ENCODE data around the gene FERMT2.

Gene FERMT2, protein sequence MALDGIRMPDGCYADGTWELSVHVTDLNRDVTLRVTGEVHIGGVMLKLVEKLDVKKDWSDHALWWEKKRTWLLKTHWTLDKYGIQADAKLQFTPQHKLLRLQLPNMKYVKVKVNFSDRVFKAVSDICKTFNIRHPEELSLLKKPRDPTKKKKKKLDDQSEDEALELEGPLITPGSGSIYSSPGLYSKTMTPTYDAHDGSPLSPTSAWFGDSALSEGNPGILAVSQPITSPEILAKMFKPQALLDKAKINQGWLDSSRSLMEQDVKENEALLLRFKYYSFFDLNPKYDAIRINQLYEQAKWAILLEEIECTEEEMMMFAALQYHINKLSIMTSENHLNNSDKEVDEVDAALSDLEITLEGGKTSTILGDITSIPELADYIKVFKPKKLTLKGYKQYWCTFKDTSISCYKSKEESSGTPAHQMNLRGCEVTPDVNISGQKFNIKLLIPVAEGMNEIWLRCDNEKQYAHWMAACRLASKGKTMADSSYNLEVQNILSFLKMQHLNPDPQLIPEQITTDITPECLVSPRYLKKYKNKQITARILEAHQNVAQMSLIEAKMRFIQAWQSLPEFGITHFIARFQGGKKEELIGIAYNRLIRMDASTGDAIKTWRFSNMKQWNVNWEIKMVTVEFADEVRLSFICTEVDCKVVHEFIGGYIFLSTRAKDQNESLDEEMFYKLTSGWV

DNA sequence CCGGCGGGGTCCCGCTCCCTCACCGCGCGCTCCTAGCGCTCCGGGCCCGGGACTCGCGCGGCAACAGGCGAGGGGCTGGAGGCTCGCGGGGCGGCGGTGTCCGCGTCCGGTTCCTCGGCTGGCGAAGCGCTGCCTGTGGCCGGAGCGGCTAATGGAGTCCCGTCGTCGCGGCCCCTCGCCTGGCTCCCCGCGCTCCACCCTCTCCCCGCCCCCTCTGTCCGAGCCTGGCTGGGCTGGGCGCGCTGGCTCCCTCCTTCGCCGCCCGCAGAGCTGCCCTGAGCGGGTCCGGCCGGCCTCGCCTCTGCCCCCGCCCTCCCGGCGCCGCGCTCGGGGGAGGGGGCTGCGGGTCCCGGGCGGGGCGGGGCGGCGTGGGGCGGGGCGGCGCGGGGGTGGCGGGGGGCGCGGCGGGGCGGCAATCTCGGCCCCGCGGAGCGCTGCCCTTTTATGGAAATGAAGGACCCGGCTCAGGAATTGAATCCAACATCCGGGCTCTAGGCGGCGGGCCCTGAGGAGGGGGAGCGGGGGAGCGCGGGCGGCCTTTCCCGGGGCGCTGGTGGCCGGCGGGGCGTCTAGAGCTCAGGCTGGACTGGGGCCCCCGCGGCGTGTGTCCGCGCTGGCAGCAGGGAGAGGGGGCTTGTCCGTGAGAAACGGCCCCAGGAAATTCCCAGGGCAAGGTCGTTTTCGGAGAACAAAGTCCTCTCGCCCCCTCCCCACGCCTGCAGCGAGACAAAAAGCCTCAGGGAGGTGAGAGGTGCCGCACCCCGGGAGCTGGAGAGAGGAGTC is at the start of gene FERMT2:
TSS of gene FERMT2 (minus strand) at position 153 of the 783 bp plus-strand sequence. CDS start 482 bp downstream, outside the sequence.
- peak; percentile 95 for DNase-seq

DNA sequence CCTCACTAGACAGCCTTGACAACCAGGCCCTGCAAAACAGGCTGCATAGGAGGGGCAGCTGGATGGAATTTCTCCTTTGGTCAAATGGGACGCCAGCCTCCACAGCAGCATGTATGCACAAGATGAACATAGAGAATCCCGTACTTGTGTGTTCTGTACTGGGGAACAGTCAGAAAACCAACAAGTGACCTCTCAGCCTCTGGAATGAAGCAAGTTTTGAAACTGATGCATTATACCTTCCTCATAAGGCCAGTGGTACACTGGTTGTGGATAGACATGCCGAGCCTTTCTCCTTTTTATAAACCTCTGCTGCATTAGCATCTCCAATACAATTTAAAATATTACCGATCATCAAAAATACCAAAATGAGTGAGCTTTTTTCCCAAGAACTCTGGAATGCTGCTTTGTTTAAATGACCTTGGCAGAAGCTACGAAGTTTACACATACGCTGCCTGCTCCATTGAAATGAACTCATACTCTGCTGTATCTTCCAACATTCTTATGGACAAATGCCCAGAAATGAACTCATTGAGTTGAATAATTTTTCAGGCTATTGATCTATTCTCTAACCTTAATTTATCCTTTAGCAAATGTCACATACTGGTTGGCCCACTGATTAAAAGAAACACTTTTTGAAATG is 47.6 kb upstream of the FERMT2 start:
- DNase-seq = no peak

DNA sequence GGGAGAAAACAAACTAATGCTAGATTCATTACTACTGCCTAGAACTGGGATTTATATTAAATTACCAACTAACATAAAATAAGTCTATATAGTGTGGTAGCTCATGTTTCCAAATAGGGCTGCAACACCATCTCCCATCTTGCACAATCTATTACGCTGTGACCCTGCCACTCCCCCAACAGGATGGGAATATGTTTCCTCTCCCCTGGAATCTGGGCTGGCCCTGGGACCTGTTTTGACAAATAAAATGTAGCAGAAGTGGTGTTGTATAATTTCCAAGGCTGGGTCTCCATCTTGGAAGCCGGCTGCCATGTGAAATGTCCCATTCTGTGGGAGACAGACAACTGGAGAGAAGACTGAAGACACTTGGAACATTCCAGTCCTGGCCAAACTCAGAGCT is 45.6 kb upstream of the FERMT2 start:
- DNase-seq = no peak

DNA sequence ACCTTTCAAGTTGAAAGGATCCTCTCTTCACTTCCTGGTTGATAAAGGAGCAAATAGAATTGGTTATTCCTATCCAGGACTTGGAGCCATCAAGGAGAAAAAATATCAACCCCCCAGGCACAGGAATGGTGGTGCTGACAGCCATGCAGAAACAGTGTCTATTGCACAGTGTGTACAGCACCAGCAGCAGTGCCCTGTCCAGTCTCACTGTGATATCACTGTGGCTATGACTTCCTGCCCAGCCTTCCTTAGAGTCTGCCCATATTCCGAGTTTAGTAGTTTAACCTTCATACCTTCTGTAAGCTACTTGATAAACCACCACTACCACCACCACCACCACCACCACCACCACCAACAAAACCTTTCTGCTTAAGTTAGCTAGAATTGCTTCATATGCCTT is 45.1 kb upstream of the FERMT2 start:
- DNase-seq = peak; percentile 10

DNA sequence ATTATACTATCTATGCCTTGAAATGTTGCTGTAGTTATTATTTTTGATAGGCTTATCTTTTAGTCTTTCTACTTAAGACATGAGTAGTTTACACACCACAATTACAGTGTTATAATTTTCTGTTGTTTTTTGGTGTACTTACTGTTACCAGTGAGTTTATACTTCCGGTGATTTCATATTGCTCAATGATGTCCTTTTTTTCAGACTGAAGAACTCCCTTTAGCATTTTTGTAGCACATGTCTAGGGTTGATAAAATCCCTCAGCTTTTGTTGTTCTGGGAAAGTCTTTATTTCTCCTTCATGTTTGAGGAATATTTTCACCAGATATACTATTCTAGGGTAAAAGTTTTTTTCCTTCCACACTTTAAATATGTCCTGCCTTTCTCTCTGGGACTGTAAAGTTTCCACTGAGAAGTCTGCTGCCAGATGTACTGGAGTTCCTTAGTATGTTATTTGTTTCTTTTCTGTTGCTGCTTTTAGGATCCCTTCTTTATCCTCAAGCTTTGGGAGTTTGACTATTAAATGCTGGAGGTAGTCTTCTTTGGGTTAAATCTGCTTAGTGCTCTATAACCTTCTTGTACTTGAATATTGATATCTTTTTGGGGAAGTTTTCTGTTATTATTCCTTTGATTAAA is 41.5 kb upstream of the FERMT2 start:
- no peak for DNase-seq

DNA sequence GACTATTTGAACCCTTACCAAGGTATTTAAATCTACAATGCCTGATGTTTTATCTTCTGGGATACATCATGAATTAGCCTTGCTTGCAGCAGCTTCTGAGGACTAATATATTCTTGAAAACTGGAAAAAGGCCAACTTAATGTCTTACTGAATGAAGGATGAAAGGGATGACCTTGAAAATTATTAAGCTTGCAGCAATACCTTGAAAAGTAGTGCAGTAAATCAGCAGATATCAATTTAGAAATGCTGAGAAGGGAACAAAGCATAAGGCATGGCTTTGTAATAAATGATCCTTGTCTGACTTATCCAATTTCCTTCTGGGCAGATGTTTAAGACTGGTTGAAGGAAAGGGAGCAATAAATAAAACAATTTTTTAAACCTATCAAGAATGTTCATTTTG is 37.3 kb upstream of the FERMT2 start:
- no peak for DNase-seq

DNA sequence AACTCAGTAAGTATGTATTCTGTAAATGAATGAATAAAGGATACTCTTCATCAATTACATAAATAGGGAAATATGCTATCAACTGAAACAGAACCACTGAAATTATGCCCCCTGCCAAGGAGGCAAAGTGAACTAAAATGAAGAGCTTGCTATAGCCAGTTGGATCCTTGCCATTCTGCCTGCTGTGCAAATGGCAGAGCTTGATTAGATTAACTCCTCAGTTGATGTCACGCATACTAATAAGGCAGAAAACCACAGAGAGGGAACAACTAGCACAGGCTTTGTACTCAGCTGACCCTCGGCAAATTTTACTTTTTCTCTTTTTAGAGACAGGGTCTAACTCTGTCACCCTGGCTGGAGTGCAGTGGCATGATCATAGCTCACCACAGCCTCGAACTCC is 36.7 kb upstream of the FERMT2 start:
- no peak for DNase-seq

DNA sequence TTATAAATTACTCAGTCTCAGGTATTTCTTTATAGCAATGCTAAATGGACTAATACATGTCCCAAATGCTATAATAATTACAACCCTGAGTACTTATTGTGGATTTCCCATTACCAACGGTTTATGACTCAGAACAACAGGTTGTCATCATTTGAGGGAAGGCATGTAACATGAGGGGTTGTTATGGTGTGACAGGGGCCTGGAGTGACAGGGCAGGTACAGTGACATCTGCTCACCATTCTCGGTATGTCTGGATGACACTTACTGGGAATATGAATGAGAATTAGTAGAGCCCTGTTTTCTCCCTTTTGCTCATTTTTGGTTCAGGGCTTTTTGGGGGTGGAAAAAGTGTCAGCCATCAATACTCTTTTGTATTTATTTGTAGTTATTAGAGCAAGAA is 36.2 kb upstream of the FERMT2 start:
- DNase-seq = no peak

DNA sequence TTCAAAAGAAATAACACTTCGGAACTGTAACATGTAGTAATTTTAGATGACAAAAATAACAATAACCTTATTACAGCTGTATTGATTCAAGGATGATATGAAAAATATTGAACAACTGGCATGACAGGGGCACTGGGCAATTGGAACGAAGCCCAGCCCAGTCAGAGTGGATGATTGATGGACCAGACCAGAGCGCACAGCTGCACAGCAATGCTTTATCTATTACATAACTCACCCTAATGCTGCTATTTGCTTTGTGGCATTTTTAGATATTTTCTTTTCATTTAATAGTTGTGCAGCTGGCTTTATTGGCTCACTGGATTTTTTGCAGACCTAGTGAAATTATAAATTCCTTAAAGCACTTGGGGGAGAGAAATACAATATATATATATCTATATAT is 26.9 kb upstream of the FERMT2 start:
- no peak for DNase-seq

DNA sequence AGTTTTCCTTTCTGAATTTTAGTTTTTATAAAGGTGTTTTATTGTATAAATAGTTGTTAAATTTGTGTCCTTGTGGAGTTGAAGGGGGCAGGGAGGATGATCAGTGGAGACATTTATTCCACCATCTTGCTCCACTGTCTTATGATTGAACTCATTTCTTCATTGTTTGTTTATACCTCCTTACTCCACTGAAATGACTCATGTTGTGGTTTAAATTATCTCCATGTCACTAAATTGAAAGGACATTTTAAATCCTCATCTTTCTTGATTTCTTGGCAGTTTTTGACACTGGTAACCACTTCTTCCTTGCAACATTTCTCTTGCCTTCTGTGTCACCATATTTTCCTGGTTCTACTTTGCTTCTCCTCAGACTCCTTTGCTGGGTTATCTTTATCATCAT is 23.6 kb upstream of the FERMT2 start:
- no peak for DNase-seq

DNA sequence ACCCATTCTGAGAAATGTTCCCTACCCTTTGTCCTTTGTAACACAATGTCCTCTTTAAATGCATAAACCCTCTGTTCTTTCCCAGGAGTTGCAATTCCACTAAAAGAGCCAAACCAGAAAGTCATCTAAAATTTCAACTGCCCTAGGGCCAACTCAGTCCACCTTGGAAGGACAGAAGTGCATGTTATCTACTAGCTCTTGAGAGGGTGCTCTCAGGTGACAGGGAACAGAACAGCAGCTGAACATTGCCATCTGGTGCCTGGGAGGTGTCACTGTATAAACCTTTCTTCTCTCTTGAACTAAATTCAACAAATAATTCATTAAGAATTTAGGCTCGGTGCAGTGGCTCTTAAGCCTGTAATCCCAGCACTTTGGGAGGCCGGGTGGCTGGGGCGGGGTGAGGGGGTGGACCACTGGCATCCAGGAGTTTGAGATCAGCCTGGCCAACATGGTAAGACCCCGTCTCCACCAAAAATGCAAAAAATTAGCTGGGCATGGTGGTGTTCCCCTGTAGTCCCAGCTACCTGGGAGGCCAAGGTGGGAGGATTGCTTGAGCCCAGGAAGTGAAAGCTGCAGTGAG is 10.3 kb upstream of the FERMT2 start:
- DNase-seq = no peak

DNA sequence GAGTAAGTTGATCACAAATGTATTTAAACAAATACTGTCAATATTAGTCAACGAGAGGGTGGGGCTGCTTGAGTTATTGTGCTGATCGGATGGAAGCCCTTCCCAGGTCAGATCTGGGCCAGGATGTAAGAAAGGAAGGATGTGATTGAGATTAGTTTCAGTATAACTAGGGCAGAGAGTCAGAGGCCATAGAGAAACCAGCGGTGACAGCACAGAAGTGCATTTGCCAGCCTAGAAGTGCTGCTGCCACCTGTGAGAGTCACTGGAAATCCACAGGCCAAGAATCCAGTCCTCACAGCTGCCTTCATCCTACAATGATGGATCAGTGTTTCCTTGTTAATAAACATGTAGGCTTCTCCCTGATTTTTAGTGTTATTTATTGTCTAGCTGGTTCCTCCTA is 9.8 kb upstream of the FERMT2 start:
- DNase-seq = no peak

DNA sequence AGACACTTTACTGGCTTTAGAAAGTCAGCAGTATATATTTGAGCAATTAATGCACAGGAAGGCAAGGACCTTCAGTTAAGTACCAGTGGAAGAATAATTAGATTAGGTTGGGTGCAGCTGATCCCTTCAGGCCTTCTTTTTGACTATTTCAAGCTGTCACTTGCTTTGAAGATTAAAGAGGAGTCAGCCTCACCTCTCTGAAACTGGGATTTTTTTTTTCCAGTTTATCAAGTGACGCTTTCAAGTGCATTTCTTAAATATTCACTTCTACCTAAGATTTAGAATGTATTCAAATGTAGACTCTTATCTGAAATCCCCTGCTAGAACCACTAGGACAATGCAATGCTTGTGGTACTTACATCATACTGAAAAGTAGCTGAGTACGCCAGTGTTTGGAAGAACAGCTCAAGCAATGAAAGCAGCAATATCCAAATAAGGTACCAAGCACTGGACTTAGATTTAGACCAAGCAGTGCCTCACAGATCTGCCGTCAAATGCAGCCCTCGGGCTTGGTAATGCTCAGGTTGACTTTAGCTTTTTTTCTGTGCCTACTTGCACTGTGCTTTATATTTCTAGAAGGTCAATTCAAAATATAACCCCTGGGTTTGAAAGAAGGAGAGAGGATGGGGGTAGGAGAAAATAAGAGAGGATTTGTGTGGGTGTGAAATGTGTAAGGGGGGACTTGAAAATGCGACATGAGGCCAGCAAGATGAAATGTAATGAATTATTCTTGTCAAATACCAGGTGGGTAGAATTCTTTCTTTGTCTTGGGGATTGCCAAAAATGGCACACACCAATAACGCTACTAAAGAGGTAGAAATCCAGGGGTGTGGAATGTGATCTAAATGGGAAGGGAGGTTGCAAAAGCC is 3.7 kb upstream of the FERMT2 start:
- no peak for DNase-seq

DNA sequence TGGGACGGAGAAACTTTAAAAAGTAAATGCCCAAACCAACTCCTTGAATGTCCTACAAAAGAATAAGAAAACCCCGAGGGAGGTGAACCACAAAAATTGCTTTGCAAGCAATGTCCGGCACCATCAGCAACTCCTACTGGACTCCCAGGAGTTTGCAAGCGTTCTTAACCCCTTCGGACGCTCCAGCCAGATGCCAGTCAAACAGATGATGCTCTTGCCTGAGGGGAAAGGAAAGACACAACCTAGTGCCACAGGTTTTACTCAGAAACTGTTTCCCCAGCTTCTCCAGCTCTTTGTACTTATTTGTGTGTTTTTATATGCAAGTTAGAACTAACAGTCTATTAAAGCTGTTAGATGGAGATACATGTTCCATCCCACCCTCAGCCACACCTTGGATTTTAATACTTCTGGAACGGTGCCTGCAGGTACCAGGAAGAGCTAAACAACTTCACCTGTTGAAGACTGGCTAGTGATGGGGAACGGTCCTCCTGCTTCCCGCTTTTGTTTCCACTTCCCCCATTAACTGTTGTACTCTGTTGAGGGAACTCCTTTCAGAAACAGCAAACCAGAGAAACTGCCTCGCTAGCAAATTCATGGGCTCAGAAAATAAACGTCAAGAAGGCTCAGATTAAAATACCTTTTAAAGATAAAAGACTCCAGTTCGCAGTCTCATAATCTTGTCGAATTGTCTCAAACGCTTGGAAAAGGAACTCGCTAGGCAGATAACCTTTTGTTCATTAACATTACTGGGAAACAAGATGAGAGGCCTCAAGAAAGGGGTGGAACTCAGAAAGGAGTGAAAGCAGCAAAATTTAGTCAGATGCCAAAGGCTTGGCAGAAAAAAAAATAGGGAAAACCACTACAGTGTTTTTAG is 1.1 kb upstream of the FERMT2 start:
- no peak for DNase-seq

DNA sequence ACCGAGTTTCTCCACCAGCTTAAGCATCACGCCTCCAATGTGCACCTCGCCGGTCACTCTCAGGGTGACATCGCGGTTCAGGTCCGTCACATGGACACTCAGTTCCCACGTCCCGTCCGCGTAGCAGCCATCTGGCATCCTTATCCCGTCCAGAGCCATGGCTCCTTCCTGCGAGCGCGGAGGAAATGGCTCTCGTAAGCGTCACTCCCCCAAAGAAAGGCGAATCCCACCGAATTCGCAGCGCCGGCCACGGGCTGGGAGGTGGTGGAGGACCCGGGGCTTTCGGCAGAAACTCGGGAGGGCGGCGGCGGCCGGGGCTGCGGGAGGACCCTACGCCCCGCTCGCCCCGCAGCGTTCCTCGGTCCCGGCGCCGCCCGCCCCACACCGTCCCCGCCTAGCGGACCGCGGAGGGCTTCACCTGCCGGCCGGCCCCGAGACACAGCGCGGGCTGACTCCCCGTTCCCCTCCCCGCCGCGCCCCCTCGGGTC is 396 bp downstream of the FERMT2 start:
- DNase-seq = peak; percentile 81

DNA sequence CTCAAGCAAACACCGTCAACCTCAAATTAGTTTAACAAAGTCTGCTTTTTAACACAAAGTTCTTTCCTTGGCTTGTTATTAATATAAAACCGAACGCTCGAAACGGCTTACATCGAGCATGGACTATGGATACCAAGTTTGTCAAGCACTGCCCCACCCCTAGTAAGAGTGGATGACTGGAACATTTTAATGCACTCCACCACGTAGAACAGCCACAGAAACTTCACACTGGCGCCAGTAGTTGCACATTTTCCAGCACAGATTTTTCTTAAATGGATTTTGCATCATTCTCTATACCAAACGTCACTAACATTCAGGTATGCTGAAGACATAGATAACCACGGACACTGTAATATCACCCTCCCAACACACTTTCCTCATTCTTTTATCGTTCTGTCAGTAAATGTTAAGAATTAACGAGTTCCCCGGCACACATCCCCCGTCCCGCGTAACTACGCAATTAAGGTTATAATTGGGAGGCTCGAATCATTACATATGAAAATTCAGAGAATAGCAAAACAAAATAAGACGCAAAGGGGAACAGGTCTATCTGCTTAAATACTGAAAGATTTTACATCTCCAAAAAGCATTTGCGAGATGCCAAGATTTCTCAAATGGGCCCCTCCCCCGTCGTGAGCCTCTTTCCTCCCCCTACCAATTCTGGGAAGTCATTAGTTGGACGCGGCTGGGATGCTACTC is 990 bp downstream of the FERMT2 start:
- peak; percentile 56 for DNase-seq

DNA sequence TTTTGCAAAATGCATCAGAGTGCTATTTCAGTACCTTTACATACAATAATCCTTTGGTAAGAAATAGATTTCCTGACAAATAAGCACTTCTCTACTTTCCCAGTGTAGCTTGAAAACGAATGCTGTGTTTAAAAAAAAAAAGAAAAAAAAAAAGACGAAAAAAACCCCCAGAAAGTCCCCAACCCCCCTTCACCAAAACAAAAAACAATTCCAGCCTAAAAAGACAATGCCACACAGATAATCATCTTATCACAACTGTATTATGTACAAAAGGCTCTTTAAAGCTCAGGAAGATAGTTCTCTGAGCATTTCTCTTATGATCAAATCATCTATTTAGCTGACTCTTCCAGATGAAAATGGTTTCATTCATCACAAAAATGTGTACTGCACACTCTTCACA is 1.6 kb downstream of the FERMT2 start:
- no peak for DNase-seq

DNA sequence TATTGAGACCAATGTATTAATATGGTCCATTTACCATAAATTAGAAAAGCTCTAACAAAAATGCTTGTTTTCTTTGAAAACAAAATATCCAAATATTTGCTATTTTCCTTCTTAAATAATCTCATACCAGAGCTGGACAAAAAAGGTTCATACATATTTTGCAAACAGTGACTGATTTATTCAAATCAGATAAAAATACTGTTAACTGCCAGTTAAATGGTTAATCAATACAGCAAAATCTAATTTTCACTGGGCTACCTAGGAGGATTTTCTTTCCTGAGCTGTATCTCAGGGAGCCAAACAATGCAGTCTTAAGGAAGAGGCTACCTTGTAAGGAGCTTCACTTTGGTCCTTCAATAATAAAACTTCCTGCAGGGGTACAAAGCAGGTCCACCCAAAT is 2.0 kb downstream of the FERMT2 start:
- DNase-seq = no peak

DNA sequence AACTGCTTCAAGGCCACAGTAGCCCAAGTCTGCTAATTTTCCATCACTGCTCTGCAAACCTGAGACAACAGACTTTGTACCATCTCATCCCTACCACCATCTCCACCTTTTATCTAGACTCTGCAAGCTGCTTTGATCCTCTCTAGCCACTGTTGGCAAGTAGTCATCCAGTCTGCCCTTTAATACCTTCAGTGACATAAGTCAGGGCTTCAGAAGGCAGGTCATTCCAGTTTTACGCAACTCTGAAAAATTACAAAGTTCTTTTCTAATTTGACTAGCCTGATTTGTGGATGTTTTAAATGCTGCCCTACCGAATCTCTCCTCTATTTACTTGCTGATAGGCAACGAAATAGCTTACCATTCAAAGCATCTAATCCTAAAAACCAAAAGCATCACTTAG is 2.8 kb downstream of the FERMT2 start:
- no peak for DNase-seq

Data from right forelimb (tissue), 1 donor.